ENCODE measurements around the gene P4HA2.
"Not testable (repeated sequence)": the region's sequence is repeated elsewhere in the genome, so short reads cannot be mapped to it uniquely, and the experiment has no call there.

The P4HA2 gene

DNA sequence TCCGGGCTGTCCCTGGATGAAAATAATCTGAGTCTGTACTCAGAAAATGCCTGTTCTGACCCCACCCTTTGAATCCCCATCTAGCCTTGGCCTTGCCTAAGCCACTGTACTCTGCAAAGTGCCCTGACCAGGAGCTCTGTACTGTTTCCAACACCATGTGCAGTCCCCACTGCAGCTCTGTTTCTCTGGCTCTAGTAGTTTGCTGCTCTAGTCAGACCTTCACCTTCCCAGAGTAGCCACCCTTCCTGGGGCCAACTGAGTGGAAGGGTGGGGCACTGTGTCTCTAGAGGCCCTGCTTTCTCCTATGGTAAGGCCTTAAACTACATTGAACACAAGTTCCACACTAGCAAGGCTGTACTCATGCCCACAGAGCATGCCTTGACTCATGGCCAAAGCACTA lies 31.9 kb downstream of the P4HA2 start:
- FAIRE-seq, result no peak

DNA sequence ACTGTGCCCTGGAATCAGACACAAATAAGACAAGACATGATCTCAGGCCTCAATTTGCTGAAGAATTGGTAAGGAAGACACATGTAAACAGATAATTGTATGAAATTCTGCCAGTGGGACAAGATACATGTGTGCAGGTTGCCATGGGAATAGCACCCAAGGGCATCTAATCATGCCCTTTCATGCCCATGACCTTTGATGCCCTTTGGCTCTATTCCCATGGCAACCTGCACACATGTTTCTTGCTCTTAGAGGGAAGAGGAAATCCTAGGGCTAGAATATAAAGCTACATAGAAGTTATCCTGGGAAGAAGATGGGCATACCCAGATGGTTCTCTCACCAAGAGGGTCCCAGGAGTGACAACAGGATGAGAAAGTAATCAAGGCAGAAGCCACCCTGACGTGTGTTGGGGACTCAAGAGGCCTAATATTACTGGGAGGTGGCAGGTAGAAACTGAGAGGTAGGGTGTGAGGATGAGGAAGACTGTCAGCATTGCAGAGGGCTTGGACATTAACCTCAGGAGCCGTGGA lies 34.4 kb downstream of the P4HA2 start:
- FAIRE-seq, result no peak

DNA sequence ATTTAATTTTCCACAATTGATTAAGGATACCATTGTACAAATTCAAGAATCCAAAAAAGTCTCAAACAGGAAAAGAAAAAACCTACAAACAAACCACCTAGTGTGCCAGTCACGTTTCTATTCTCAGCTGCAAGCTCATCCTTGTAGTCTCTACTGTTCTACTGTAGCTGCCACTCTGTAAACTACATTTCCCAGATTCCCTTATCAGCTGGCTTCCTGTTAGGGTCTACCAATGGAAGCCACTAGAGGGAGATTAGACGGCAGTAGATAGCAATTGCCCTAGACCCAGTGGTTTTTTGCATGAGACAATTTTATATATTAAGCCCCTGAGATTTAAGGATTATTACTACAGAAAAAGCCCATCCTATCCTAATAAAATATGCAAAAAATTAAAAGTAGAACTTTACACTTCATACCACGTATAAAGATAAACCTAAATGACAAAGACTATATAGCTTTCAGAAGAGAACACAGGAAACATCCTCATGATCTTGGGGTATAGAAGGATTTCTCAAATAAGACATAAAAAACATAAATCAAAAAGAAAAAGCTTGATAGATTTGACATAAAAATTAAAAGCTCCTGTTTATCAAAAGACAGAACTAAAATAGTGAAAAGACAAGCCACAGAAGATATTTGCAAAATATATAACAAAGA lies 37.4 kb downstream of the P4HA2 start:
- FAIRE-seq, result peak; percentile 81

DNA sequence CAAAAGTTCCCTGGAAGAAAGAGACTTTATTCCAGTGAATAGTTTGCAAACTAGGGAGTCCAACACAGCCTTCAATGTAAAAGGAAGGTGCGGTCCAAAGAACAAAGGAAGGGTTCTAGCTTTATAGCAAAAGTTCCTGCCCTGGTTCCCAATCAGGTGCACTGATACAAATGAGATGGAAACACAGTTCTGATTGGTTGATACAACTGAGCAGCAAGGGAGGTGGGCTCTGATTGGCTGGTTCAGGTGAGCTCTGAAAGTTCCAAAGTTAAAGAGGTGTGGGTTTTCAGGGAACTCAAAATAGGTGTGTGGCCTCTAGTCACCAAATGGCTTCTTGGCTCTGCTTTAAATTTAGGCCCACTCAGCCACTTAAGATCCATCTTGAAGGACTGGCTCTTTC lies 43.1 kb downstream of the P4HA2 start:
- FAIRE-seq, result no peak

DNA sequence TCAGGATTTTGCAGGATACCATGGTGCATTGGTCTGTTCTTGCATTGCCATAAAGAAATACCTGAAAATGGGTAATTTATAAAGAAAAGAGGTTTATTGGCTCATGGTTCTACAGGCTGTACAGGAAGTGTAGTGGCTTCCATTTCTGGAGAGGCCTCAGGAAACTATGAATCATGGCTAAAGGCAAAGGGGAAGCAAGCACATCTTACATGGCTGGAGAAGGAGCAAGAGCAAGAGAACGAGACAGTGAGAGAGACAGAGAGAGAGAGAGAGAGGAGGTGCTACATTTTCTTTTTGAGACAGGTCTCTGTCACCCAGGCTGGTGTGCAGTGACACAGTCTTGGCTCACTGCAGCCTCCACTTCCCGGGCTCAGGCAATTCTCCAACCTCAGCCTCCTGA lies 43.9 kb downstream of the P4HA2 start:
- no peak for FAIRE-seq

GRCh38 chr5:132182359-132183040 lies 45.2 kb downstream of the P4HA2 start:
- FAIRE-seq, result no peak

DNA sequence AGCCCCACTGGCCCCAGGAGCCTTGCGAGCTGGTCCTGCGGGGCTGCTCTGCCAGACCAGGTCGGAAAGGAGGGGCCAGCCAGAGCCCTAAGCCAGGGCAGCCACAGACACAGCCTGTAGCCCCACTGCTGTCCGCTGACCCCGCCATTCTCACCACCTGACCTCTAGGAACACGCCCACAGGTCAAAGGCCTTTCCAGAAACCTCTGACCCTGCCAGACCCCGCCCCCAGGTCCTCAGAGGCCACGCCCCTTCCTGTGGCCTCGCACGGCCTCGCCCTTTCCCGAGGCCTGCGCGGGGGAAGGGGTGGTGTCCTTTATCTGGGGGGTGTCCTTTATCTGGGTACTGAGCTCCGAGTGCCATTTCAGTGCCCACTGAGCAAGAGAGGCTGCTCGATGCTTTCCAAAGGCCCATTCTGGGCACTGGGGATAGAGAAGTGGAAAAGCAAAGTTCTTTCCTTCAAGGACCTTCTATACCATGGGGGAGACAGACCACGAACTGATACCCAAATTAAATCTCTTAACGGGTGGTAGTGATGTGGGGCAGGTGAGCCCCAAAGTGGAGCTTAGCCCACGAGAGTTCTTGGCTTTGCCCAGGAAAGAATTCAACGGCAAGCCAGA lies 46.5 kb downstream of the P4HA2 start:
- FAIRE-seq, result no peak

DNA sequence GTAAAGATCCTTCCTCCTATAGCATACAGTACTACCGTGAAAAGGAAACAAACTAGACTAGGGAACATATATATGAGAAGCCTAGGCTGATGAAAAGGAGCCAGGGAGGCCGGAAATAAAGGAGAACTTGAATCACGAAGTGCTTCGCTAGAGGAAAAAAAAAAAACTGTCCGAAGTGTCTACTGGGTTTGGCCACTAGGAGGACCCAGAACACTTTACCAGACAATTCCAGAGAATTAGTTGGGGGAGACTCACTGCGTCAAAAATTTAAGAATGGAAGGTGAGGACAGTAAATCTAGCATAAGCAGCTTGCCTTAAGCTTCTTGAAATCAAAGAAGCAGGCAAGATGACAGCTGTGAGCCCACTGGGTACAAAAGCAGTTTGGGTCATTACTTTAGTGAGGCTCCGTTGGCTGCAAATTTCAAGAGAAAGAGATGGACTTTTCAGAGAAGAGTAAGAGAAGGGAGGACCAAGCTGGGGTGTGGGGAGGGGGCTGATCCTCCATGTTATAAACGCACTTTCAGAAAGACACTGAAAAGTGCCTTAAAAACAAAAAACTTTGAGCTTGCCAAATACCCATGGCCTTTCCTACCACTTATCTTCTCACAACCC lies 47.4 kb downstream of the P4HA2 start:
- peak; percentile 53 for FAIRE-seq

DNA sequence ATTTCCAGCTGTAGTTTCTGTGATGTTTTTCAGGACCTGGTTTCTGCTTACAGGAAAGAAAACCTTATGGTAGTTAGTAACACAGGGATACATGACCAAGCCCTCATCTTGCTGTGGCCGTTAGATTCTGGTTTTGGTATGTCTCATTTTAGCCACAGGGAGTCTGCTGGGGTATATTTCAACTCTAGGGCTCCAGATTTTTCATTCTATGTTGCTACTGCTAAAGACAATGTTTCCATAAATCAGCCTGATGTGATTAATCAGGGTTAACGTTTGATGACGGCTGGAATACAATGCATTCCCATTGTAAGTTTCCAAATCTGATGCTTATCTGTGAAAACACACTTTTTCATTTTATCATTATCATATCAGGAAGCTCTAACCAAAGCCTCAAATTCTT lies 48.2 kb downstream of the P4HA2 start:
- no peak for FAIRE-seq

GRCh38 chr5:132177691-132178149 lies 49.9 kb downstream of the P4HA2 start:
- FAIRE-seq, result no peak

- no peak for FAIRE-seq
These were observed 50.7 kb downstream of the P4HA2 start for GRCh38 chr5:132176987-132177386.

- no peak for FAIRE-seq
These were observed 51.1 kb downstream of the P4HA2 start for GRCh38 chr5:132176521-132176945.

DNA sequence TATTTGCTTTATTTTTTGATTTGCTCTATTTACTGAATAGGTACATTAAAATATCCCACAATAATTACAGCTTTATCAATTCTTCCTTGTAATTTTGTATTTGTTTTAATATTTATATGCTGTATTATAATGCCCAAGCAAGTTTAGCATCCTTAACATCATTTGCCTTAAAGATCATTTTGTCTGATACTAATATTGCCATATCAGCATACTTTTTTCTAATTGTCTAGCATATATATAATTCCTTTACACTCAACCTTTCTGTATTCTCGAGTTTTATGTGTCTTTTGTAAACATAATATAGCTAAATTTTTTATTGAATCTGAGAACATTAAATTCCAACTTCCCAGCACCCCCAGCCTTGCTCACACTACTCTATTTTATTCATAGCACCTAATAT lies 64.7 kb downstream of the P4HA2 start:
- no peak for FAIRE-seq

- not testable (repeated sequence) for FAIRE-seq
These were observed 65.9 kb downstream of the P4HA2 start for GRCh38 chr5:132161574-132162326.

DNA sequence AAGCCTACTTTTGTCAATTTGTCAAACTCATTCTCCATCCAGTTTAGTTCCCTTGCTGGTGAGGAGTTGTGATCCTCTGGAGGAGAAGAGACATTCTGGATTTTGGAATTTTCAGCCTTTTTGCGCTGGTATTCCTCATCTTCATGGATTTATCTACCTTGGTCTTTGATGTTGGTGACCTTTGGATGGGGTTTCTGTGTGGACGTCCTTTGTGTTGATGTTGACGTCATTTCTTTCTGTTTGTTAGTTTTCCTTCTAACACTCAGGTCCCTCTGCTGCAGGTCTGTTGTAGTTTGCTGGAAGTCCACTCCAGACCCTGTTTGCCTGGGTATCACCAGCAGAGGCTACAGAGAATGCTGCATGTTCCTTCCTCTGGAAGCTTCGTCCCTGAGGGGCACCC lies 71.2 kb downstream of the P4HA2 start:
- no peak for FAIRE-seq

DNA sequence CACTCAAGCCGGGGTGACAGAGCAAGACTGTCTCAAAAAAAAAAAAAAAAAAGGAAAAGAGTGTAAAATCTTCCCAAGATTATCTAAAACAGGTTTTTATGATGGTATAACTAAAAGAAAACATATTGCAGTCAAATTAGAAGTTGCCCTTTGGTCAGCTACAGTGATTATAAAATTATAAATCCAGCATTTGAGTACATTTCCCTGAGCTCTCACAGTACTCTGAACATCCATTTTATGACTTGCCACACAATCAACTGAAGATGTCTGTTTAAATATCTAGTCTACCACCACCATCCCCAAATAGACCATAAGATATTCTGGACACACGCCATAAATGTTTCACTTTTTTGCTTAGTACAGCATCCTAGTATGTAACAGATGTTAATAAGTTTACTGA lies 77.1 kb downstream of the P4HA2 start:
- no peak for FAIRE-seq

GRCh38 chr5:132147663-132148062 lies 80.0 kb downstream of the P4HA2 start:
- no peak for FAIRE-seq

GRCh38 chr5:132145326-132145725 lies 82.3 kb downstream of the P4HA2 start:
- not testable (repeated sequence) for FAIRE-seq

DNA sequence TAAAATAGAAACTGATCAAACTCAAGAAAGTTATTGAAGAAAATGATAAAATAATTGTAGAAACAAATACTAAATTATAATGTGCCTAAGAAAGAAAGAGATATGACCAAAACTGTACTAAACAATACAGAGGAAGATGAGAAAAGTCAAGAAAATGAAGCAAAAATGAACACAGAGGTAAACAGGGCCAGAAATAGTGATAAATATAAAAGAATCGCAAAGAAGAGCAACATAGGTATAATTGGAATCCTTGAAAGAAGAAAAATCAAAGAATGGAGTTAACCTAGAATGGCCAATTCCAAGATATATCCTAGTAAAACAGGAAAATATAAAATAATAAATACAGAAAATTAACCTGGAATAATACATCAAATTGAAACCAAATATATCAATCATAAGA lies 84.5 kb downstream of the P4HA2 start:
- FAIRE-seq, result no peak

GRCh38 chr5:132142459-132142858 lies 85.2 kb downstream of the P4HA2 start:
- FAIRE-seq, result no peak
